Hematopoietic multipotent progenitor cell treated with erythropoietin and hydrocortisone succinate and interleukin-3 and kit ligand, for 17 days (in vitro differentiated cells): ENCODE measurements around the gene SV2C.

Source experiments
- DNase-seq: peaks from one replicate; pipeline ENCODE4 v3.0.0-alpha.2; 2015; ENCODE audit warnings: low spot score

SV2C gene

GRCh38 chr5:76099756-76100155, 16.6 kb downstream of the SV2C start:
- no peak for DNase-seq

- no peak for DNase-seq
Measured at GRCh38 chr5:76104027-76104426, 20.8 kb downstream of the SV2C start.

GRCh38 chr5:76106149-76106548, 23.0 kb downstream of the SV2C start:
- DNase-seq = no peak

GRCh38 chr5:76111477-76112174, 28.4 kb downstream of the SV2C start:
- no peak for DNase-seq

- DNase-seq = no peak
Measured at GRCh38 chr5:76113103-76113502, 29.9 kb downstream of the SV2C start.

- no peak for DNase-seq
Measured at GRCh38 chr5:76114179-76114851, 31.1 kb downstream of the SV2C start.

GRCh38 chr5:76125346-76125745, 42.2 kb downstream of the SV2C start:
- DNase-seq = no peak

- no peak for DNase-seq
Measured at GRCh38 chr5:76125888-76126287, 42.7 kb downstream of the SV2C start.

- no peak for DNase-seq
Measured at GRCh38 chr5:76134003-76134402, 50.8 kb downstream of the SV2C start.

- DNase-seq = no peak
Measured at GRCh38 chr5:76134646-76135045, 51.5 kb downstream of the SV2C start.

GRCh38 chr5:76137887-76138542, 54.8 kb downstream of the SV2C start:
- no peak for DNase-seq

GRCh38 chr5:76143884-76144283, 60.7 kb downstream of the SV2C start:
- DNase-seq = no peak

GRCh38 chr5:76144513-76145274, 61.5 kb downstream of the SV2C start:
- DNase-seq = no peak

GRCh38 chr5:76145945-76146344, 62.8 kb downstream of the SV2C start:
- DNase-seq = peak; percentile 40

- DNase-seq = no peak
Measured at GRCh38 chr5:76149636-76150035, 66.5 kb downstream of the SV2C start.

- DNase-seq = no peak
Measured at GRCh38 chr5:76152161-76152560, 69.0 kb downstream of the SV2C start.

- DNase-seq = no peak
Measured at GRCh38 chr5:76152700-76153099, 69.5 kb downstream of the SV2C start.

- DNase-seq = no peak
Measured at GRCh38 chr5:76153271-76153670, 70.1 kb downstream of the SV2C start.

GRCh38 chr5:76154009-76154690, 71.0 kb downstream of the SV2C start:
- no peak for DNase-seq

GRCh38 chr5:76155536-76155935, 72.4 kb downstream of the SV2C start:
- no peak for DNase-seq

- DNase-seq = no peak
Measured at GRCh38 chr5:76162335-76162734, 79.2 kb downstream of the SV2C start.

- DNase-seq = no peak
Measured at GRCh38 chr5:76163111-76163628, 80.0 kb downstream of the SV2C start.
